NCI-H2029 (cell line): ENCODE measurements around the gene LRRC52.

Experiments
- DNase-seq: peaks from one replicate; lab custom pipeline; 2025; lab: John Stamatoyannopoulos, UW

The LRRC52 gene

GRCh38 chr1:165537356-165538109 lies 6.3 kb upstream of the LRRC52 start:
- no peak for DNase-seq

DNA sequence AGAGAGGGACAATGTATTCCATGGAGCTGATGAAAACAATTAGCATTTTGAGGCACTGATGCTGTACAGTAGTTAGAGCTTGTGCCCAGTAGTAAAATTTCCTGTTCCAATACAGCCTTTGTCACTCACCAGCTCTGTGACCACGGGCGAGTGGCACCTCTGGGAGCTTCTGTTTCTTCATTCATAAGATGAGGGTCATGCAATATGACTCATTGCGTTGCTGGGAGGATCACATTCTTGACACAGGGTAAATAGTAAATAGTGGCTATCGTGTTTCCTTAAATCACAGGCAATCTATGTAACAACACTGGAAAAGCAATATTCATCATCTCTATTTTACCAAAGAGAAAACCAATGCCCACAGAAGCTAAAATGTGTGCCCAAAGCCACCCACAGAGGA lies 4.5 kb upstream of the LRRC52 start:
- DNase-seq = no peak

- no peak for DNase-seq
These were observed 3.9 kb upstream of the LRRC52 start for GRCh38 chr1:165539908-165540307.

- no peak for DNase-seq
These were observed 1.7 kb upstream of the LRRC52 start for GRCh38 chr1:165542015-165542631.

DNA sequence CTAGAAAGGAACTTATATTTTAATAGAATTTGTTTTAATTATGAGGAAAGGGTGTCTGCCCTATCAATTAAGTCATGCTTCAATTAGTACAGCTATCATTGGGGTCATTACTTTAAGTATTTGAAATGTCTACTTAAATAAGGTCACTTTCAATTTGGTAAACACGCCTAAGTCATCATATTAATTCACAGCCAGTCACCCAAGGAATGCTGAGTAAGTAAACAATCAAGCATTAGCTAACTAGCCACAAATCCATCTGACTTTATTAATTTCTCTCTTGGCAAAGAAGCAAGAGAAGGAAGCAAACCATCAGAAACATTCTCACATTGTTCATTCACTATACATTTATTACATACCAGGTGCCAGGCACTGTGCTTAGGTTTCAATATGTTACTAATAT lies 1.2 kb upstream of the LRRC52 start:
- no peak for DNase-seq

DNA sequence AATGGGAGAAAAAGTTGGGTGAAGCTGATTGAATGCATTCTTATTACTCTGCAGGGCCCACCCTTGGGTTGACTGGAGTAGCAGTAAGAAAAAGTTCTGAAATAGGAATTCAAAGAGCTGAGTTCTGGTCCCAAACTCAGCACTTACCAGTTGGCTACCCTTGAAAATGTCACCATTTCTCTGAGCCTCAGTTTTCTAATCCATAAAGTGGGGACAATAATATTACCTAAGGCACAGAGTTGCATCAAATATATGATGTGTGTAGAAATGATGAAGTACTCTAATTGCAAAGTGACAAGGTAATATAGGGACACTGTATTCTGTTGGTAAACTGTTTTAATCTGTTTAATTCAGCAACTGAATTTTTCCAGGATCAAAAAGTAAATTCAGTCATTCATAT lies 1.2 kb downstream of the LRRC52 start:
- no peak for DNase-seq

DNA sequence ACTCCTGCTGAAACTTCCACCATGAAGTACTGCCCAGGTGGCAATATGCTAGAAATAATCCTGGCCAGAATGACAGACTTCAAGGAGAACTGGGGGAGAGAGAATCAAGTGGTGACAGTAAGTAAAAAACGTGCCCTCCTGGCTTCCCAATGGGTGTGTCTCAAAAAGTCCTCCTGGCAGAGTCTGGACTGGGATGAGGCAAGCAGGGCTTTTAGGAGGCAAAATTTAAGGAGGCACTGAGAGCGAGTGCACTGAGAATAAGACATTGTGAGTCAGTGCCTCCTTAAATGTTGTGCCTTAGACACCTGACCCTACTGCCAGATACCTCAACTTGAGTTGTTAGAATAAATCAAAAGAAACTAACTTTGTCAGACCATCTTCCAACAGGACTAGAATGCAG lies 2.2 kb downstream of the LRRC52 start:
- no peak for DNase-seq

DNA sequence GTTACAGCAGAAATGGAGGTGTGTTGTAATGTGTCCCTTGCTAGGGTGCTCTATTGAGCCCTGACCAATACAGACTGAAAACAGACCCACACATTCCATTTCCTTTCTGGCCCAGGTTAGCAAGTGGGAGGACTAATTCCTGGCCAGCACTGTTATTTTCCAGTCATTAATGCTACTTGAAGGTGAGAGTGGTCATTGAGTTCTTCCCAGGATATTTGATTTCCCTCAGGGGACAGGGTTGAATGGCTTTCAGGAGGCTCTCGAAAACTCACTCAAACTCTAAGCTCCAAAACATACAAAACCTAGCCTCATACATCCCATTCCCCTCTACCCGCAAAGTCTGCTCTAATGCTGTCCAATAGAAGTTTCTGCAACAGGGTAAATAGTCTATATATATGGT lies 6.2 kb downstream of the LRRC52 start:
- peak; percentile 31 for DNase-seq

DNA sequence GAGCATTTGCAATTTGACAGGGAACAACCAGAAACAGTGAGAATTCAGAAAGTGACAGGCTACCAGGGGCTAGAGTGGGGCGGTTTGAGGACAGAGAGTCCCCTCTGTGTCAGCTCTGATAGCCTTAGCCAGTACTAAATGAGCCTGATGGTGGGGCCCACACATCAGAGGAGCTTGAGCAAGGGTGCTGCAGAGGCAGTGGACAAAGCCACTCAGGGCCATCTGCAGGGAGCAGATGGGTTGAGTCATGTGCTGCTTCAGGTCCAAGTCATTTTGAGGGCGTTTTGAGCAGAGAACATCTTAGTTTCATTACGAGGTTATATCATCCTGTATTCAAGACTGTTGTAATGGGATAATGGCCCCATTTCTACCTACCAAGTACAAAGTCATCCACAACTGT lies 7.7 kb downstream of the LRRC52 start:
- no peak for DNase-seq

DNA sequence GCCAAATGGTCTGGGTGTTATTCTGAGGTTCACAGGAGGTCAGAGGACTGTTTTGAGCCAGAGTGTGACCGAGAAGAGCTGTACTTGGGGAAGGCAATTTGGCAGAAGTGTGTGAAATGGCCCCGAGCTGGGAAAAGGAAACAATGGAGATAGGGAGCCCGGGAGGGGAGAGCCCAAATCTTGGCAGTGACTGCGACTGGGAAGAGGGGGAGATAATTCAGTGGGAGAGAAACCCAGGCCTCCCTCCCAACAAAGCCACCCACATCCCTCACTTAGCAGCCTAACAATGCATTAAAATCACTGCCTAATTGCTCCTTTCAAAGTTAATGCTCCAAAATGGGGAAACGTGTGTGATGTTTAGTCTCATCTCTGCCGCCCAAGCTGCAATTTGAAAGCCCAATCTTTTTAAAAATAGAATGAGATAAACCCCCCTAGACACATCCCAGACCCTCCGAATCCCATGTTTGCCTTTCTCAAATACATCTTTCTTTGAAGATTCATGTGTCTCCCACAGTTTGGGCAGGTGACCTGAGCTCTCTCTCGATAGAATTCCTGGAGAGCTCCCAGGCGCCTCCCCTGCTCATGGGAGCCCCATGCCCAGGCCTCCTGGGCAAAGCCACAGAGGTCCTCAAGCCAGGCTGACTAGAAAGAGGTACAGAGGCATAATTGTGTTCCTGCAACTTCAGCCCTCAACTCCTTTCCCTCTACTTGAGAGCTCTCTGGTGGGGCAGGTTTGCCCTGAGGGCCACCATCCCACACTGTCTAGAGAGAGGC lies 17.3 kb downstream of the LRRC52 start:
- no peak for DNase-seq

GRCh38 chr1:165562571-165562970 lies 18.8 kb downstream of the LRRC52 start:
- DNase-seq = no peak

GRCh38 chr1:165563551-165563950 lies 19.8 kb downstream of the LRRC52 start:
- DNase-seq = no peak

DNA sequence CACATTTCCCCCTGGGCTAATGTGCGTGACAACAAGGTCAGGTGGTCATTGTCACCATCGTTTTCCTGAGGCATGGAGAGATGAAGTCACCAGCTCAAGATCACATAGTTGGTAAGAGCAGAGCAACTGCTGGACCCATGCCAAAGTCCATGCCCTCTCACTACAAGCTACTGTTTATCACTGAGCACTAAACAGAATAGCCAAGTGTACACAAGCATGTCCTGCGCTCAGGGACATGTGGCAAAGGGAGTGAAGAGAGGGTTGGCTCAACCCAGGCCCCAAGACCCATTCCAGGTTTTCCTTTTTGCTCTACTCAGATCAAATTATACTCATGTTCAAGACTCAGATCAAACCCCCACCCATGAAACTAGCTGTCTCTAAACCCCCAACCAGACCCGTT lies 20.8 kb downstream of the LRRC52 start:
- DNase-seq = peak; percentile 47

DNA sequence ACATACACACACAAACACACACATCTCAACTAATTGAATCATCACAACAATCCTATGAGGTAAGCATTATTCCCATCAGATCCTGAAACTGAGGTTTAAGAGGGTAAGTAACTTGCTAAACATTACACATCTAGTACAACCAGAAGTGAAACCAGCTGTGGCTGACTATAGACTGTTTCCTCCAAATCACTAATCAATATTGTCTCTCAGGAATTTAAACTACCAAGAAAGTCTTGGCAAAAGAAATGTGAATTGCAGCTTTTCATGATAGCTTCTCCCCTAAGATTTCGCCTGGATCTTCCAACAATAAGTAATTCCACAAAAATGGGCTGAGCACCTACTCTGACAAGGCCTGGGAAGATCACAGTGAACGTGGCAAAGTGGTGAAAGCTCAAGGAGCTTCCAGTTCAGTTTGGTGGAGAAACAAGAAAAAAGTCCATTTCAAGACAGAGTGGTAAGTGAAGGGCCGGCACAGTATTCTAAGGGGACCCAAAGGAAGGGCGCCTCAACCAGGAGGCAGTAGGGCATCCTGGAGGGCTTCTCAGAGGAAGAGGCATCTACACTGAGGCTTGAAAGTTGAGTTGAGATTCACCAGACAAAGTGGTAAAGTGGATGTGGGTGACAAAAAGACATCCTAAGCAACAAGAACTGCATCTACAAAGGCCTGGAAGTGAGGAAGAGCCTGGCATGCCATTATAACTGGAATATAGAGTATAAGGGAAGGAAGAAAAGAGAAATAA lies 22.1 kb downstream of the LRRC52 start:
- DNase-seq = no peak

DNA sequence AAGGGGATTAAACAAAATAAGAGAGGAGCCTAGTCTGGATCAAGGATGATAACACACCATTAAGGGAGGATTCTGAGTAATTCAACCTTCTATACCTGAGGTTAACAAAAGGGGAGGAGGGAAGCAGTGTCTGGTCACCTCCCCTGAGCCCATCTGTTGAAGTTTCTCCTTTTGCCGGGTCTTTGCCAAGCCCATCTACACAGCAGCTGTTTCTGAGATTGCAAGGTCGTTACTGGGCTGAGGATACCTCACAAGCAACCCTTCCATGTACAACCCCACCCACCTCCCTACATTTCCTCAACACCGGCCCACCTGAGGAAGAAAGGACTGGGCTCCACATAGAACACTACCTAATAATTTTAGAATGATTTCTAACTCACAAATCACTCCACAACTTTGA lies 26.3 kb downstream of the LRRC52 start:
- DNase-seq = no peak

GRCh38 chr1:165573787-165574186 lies 30.0 kb downstream of the LRRC52 start:
- no peak for DNase-seq

DNA sequence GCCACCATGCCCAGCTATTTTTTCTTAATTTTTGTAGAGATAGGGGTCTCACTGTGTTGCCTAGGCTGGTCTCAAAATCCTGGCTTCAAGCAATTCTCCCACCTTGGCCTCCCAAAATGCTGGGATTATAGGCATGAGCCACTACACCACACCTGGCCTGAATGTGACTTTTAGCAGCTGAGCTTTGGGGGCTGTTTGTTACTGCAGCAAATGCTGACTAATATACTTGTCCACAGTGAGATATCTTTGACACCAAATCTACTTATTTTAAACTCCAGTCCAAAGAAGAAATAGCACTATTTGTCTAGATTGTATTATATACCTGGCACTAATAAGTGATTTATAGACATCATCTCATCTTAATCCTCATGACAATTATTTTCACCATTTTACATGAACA lies 30.5 kb downstream of the LRRC52 start:
- DNase-seq = no peak

GRCh38 chr1:165575468-165576099 lies 31.8 kb downstream of the LRRC52 start:
- DNase-seq = no peak

- no peak for DNase-seq
These were observed 32.7 kb downstream of the LRRC52 start for GRCh38 chr1:165576536-165576935.

GRCh38 chr1:165577707-165578106 lies 33.9 kb downstream of the LRRC52 start:
- DNase-seq = no peak

DNA sequence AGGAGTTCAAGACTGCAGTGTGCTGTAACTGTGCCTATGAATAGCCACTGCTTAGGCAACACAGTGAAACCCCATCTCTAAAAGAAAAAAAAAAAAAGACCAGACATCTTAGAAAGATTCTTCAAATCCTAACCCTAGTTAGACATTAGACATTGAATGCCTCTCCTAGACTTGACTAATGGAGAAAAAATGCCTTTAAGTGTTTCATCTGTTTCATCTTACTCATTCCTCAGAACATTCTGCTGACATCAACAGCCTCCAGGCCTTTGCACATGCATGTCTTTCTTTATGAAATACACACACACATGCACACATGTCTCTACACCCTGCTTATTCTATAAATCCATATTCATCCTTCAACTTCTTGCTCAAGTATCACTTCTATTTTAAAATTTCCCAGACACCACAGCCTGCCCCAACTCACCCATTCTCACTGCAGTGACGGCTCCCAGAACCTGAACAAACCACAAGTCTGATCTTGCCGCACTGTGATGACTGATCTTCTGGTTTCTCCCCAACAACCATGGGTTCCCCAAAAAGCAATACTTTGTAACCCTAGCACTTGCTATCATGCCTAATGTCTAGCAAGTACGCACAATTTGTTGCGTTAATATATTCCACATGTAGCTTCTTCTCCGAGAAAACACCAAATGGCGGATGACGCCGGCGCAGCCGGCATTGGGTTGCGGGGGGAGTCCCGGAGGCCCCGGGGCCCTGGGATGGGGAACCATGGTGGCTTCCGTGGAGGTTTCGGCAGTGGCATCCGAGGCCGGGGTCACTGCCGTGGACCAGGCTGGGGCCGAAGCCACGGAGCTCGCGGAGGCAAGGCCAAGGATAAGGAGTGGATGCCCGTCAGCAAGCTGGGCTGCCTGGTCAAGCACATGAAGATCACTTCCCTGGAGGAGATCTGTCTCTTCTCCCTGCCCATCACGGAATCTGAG lies 37.4 kb downstream of the LRRC52 start:
- no peak for DNase-seq
